Dermis microvascular lymphatic vessel endothelial cell (primary cell): ENCODE data around the gene RGS5. TPM values are rescaled to one million over a fixed set of nuclear protein-coding genes. Genes with fewer than 3 reads are reported as not detected.

Source experiments
- total RNA-seq: library from RNA; depleted of rRNA; stranded (reverse); fragments of >200 nt; gene quantifications from 2 replicates; pipeline ENCODE4 v1.2.1, GENCODE V29; 2014

The RGS5 gene
- total RNA-seq, 1 donor from 2014 or later: 1.0 TPM

Other genes with a start within 250 kb of the RGS5 start
- gene RGS4, start 133.6 kb downstream of the RGS5 start, total RNA-seq: 8.5 and 9.2 TPM in 2 replicates
- gene NUF2, start 119.0 kb upstream of the RGS5 start, total RNA-seq: 4.2 and 11.8 TPM in 2 replicates